ENCODE measurements around the gene SPNS2. TPM values are rescaled to one million over a fixed set of nuclear protein-coding genes. Genes with fewer than 3 reads are reported as not detected.

The SPNS2 gene
- polyA plus RNA-seq, 1 donor from 2014 or later = 39.7 TPM

GRCh38 chr17:4545217-4545951 lies 46.7 kb downstream of the SPNS2 start:
- H3F3A ChIP-seq (ENCODE audit: insufficient read depth, low read length, poor library complexity, severe bottlenecking) = no peaks in the 10 kb centered on the region
- H4K20me1 ChIP-seq (ENCODE audit: insufficient read depth) = no peaks in the 10 kb centered on the region
- no peaks in the 10 kb centered on the region for H3K27me3 ChIP-seq (ENCODE audit: insufficient read depth, low read depth, low read length)
- no peak overlapping the region for H3K4me3 ChIP-seq (ENCODE audit: low read length)
- no peaks in the 10 kb centered on the region for H3K79me2 ChIP-seq (replicated peaks; ENCODE audit: insufficient read depth, low read length)
- no peaks in the 10 kb centered on the region for H3K9me3 ChIP-seq (ENCODE audit: low read length)
- no peak for TF ChIP-seq RAD21 (conservative IDR thresholded peaks at IDR 0.05)
- TF ChIP-seq REST (IDR thresholded peaks at IDR 0.05; ENCODE audit: borderline replicate concordance) = no peak
- TF ChIP-seq POLR2AphosphoS5 (IDR thresholded peaks at IDR 0.05) = no peak
- no peak for TF ChIP-seq EP300 (conservative IDR thresholded peaks at IDR 0.05; ENCODE audit: poor library complexity, severe bottlenecking)
- no peak for TF ChIP-seq TAF1 (IDR thresholded peaks at IDR 0.05; ENCODE audit: low read depth)
- TF ChIP-seq SMC3 (conservative IDR thresholded peaks at IDR 0.05; ENCODE audit: poor library complexity) = no peak
- TF ChIP-seq CTCF (IDR thresholded peaks at IDR 0.05; ENCODE audit: poor library complexity, severe bottlenecking) = no peak
- TF ChIP-seq MXI1 (conservative IDR thresholded peaks at IDR 0.05; ENCODE audit: poor library complexity, severe bottlenecking) = no peak
- no peak for TF ChIP-seq EZH2 (IDR thresholded peaks at IDR 0.05; ENCODE audit: borderline replicate concordance, insufficient read depth, low read length, poor library complexity, severe bottlenecking)
- H2AFZ ChIP-seq (ENCODE audit: low read depth, low read length) = no peak overlapping the region
- no peak overlapping the region for H3K9ac ChIP-seq (ENCODE audit: low read length)
- no peak overlapping the region for H3K4me2 ChIP-seq (ENCODE audit: low read length)
- H3K36me3 ChIP-seq (ENCODE audit: insufficient read depth, low read length) = no peaks in the 10 kb centered on the region
- H3K27ac ChIP-seq (ENCODE audit: low read length) = no peak overlapping the region
- no peaks in the 10 kb centered on the region for H3K9me2 ChIP-seq (ENCODE audit: insufficient read depth, low read length)

GRCh38 chr17:4547118-4547906 lies 48.6 kb downstream of the SPNS2 start:
- no peak overlapping the region for H3K27ac ChIP-seq (ENCODE audit: low read length)
- H3K4me3 ChIP-seq (ENCODE audit: low read length) = no peak overlapping the region
- H3K9ac ChIP-seq (ENCODE audit: low read length) = no peak overlapping the region
- no peak overlapping the region for H3K4me2 ChIP-seq (ENCODE audit: low read length)
- H3K36me3 ChIP-seq (ENCODE audit: insufficient read depth, low read length) = no peaks in the 10 kb centered on the region
- H3K27me3 ChIP-seq (ENCODE audit: insufficient read depth, low read depth, low read length) = no peaks in the 10 kb centered on the region
- H3K9me3 ChIP-seq (ENCODE audit: low read length) = no peaks in the 10 kb centered on the region
- H3K9me2 ChIP-seq (ENCODE audit: insufficient read depth, low read length) = no peaks in the 10 kb centered on the region
- no peak overlapping the region for H2AFZ ChIP-seq (ENCODE audit: low read depth, low read length)
- no peaks in the 10 kb centered on the region for H3F3A ChIP-seq (ENCODE audit: insufficient read depth, low read length, poor library complexity, severe bottlenecking)
- TF ChIP-seq POLR2AphosphoS5 (IDR thresholded peaks at IDR 0.05) (no peak), TAF1 (IDR thresholded peaks at IDR 0.05; ENCODE audit: low read depth) (no peak), MXI1 (conservative IDR thresholded peaks at IDR 0.05; ENCODE audit: poor library complexity, severe bottlenecking) (no peak), RAD21 (conservative IDR thresholded peaks at IDR 0.05) (no peak)
- H3K79me2 ChIP-seq (replicated peaks; ENCODE audit: insufficient read depth, low read length) = no peaks in the 10 kb centered on the region
- no peaks in the 10 kb centered on the region for H4K20me1 ChIP-seq (ENCODE audit: insufficient read depth)
